HG02885 (cell line): Measurements from ENCODE around the gene UBE2U.

Experiments used
- ATAC-seq: cut with Tn5 transposase; IDR thresholded peaks from one replicate; pipeline ENCODE4 v1.9.1; 2021; ENCODE audit warnings: mild to moderate bottlenecking; ENCODE audit not compliant: unreplicated experiment, poor library complexity

UBE2U gene, protein sequence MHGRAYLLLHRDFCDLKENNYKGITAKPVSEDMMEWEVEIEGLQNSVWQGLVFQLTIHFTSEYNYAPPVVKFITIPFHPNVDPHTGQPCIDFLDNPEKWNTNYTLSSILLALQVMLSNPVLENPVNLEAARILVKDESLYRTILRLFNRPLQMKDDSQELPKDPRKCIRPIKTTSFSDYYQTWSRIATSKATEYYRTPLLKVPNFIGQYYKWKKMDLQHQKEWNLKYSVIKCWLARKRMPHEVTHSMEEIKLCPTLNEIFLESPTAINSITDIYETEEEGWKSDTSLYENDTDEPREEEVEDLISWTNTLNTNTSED

DNA sequence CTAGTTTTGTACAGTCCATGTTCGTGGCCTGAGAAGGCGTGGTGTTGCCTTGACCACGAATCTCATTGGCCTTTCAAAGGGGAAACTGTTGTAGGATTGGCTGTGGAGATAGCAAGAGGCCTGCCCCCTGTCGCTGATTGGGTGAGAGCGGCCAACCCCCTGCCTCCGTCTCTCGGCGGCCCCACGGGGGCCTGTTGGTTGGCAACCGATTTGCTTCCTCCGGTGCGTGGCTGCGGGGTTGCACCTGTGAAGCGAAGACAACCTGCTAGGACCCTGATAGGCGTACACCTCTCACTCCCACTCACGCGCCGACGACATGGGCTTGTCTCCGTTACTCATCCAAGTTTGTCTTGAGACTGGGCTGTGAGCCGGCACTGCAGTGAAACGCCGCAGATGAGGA is at the start of gene UBE2U:
Gene UBE2U (plus strand): TSS at position 204 of the 400 bp plus-strand sequence. CDS start 428 bp downstream, outside the sequence.
- ATAC-seq, result no peak

DNA sequence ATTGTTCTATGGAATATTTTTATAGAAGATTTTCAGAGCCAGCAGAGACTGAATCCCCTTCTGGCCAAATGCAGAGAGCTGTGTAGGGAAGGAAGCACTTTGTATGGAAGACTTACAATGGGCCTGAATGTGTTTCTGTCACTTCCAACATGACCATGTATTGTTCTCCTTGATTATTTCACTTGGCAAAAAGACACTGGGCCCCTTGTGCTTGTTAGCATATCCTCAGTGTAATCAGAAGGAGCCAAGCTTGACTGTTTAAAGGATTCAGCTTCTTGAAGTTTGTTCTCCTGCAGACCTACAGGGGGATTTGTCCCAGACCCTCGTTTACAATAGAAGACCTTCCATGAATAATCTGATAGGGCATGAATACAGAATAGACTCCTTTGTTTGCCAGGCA is 48.1 kb upstream of the UBE2U start:
- no peak for ATAC-seq

DNA sequence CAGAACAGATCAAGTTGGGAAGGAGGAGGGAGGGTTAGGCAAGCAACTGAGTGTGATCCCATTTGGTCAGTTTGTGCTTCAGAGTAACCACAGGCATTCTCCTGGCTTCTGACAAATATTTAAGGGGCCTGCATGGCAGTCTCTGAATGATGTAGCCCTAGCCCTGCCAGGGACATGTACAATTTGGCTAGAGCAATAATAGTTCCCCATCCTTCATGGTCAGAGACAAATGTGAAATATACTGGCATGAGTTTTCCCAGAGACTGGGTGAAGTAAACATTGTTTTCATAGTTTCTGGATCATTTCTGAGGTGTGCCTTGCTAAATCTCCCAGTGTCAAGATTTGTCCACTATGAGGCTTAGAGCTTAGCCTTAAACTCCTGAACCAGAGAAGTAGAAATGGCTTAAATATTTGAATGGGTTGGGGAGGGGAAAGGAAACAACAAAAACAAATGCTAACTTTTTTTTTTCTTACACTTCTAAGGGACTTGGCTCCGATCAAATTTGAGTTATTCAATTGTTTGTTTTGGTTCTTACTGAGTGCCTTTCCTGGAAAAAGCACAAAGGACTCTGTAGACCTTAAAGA is 42.0 kb upstream of the UBE2U start:
- ATAC-seq, result no peak

DNA sequence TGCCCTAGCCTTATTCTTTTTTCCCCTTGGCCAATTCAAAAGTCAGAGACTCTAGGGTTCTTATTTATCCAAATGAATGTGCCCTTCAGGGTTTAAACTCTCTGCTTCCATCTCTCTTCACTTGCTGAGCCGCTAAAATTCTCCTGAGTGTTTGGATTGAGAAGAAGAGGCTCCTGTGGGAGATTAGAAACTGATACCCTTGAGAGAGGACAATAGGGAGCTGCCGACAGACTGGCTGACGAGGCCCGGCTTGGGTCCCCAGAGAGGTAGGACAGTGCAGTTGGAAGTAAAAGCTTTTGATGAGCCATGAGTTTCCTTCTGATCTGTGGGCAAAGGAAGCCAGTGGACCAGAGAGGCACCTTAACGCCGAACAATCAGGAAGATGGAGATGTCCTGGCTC is 41.3 kb upstream of the UBE2U start:
- no peak for ATAC-seq

DNA sequence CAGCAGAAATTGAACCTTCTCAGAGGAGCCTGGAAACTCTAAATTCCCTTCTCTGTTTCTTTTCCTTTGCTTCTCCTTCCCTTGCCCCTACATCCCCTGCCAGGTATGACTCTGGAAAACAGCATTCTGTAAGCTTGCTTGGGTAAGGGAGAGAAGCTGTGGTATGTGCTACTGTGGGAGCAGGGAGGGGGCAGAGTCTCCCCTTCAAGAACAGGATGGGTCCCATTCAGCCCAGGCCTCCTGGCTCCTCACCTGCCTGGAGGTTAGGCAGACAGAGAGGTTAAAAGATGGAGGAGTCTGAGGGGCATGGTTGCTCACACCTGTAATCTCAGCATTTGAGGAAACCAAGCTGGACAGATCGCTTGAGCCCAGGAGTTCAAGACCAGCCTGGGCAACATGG is 40.6 kb upstream of the UBE2U start:
- ATAC-seq, result no peak

DNA sequence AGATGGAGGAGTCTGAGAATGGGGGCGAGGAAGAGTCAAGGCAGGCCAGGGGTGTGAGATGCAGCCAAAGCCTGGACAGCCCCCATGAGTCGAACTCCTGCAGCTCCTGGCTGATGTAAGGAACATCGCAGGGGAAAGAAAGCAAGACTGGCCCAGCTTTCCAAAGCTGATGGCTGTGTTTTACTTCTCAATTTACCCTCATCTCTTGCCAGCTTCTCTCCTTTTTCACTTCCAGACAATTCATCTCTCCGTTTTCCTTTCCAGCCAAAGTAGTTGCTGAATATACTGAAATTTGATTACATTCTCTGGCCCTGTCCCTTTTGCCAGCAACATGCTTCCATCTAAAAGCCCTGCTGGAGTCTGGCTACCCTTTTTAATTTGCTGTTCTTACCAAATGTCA is 40.0 kb upstream of the UBE2U start:
- no peak for ATAC-seq

DNA sequence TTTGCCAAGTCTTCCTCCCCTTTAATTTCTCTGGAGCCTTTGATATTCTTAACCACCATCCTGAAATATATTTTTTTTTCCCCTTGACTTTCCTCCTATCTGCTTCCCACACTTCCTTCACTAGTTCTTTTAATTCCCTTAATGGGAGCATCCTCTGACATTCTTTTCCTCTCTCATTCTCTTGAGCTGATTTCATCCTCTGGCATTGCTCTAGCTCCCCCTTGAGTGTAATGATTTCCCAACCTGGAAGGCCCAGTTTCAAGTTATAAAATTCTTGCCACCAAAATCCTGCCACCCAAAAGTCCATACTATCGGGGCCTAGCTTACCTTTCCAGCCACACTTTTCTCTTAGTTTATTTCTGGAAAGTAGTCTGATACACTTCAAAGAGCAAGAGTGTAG is 39.5 kb upstream of the UBE2U start:
- no peak for ATAC-seq

DNA sequence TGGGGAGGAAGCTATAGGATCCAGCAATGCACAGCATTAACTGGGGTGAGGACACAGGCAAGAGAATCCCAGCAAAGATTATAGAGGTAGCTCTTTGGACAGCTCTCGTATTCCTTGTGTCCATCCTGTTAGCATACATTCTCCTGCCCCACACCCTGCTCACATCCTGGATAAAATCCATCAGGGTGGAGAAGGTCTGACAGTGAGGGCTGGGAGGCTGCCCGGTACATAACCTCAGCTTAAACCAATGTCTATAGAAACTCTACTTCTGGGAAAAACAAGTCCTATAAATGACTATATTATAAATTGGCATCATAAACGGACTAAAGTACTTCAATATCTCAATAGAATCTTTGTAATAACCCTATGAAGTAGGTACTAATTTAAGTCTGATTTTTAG is 36.8 kb upstream of the UBE2U start:
- no peak for ATAC-seq

DNA sequence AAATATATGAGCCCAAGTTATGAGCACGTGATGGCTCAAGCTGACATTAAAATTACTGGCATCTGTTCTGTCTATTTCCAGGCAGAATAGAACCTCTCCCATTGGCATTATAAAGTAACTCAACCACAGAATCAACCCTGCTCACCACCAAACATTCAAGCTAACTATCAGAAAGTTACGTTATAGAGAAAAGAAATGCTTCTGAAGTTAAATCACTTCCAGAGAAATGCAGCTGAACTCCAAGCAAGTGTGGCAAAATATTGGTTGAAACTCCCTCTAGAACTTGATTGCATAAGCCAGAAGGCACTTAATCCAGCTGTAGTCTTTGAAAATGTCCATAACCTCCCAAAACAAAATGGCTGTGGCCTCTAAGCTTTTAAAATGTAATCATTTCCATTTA is 36.2 kb upstream of the UBE2U start:
- ATAC-seq, result no peak

DNA sequence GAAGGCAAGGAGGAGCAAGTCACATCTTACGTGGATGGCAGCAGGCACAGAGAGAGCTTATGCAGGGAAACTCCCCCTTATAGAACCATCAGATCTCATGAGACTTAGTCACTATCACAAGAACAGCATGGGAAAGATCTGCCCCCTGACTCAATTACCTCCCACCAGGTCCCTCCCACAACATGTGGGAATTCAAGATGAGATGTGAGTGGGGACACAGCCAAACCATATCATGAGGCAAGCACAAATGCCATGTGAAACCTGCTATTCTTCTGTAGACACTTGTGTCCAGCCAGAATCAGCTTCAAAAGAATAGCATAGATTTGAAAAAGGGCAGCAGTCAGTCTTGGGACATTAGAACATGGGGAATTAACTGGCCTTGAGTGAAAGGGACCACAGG is 32.2 kb upstream of the UBE2U start:
- no peak for ATAC-seq

DNA sequence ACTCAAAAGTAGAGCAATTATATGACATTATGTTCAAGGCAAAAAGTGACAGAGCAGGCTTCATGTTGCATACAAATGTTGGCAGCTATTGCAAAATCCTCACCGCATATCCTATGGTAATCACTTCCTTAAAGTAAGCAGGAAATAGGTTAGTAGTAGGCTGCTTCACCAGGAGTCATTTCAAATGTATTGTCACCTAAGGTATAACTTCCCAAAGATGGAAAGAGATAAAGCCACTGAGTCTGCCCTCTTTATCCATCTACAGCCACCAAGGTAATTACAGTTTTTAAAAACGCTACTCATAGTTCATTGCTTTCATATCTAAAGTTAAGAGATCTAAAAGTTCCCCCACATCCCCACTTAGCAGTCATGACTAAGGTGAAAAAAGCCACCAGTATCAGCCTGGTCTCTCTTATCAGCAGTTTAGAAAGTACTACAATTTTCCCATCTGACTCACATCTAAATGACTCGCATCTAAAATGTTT is 31.6 kb upstream of the UBE2U start:
- ATAC-seq, result peak; percentile 77

DNA sequence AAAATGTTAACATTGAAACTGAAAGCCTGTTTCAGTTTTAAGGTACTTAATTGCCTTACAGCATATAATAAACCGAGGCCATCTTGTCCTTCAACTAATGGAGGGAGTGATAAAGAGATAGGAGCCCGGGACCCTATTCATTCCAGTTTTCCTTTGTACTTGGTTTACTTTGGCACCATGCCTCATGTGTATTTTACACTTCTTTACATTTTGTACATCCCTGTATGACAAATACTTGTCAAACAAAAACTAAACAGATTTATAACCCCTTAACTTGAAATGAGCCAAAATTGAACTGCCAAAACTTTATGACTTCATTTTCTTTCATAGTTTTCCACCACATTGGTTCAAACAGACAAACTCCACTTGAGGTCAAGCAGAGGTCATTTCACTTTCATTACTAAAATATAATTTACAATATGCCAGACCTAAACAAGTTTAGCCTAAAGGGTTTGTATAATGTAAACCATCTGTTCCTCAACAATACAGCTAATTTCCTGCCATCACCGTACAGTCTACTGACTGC is 30.9 kb upstream of the UBE2U start:
- peak; percentile 59 for ATAC-seq

DNA sequence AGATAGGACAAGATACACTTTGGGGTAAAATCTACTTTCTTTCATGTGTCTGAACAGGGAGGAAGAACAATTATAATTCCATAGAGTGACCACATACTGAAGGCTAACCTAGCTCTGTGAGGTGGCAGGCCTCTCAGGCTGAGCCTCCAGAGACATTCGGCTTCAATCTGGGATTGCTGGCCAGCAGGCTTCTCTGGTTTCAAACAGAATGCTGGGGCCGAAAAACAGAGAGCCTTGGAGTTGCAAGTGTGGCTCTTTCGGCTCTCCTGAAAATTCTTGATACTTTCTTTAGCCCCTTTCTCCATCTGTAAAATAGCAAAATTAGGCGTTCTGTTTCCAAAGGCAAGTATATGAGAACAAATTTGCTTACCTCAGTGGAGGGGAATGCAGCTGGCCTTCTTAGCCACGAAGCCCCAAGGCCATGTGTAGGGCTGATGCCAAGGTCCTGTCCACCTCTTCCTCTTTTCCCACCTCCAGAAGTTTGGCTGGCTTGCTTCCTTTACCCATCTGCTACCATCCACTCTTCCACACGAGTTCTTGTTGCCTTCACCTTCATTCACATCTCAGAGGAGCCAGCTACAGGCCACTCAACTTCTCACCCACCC is 30.0 kb upstream of the UBE2U start:
- ATAC-seq, result no peak

DNA sequence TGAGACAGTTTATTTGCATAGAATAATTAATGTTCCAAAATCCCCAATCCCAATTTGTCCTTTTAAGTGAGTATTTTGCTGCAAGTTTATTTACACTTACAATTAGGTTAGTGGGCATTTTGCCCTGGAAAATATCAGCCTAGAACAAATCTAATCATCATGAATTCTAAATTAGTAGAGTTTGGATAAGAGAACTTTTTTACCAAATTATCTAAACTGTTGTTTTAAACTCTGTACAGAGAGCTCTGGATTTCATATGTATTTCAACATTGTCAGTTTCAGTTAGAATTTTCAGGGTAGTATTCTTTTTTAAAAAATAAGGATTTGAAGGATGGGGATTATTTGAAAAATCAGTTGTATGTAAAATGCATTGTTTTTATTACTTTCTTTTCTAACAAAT is 27.8 kb upstream of the UBE2U start:
- no peak for ATAC-seq

DNA sequence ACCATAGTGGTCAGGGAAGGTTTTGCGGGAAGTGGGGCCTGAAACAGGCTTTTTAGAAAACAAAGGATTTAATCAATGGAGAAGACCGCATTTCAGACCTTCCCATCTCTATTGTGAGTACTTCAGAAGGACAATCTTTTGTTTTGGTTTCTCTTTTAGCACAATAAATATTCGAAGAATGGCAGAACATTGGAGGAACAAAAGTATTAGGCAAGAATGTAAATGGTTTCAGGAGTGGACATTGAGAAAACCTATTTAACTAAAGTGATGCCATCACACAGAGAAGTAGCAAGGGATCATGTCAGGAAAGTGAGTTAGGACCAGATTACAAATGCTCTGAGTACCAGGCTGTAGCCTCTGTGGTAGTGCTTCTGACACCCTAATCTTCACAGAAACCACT is 26.8 kb upstream of the UBE2U start:
- no peak for ATAC-seq

DNA sequence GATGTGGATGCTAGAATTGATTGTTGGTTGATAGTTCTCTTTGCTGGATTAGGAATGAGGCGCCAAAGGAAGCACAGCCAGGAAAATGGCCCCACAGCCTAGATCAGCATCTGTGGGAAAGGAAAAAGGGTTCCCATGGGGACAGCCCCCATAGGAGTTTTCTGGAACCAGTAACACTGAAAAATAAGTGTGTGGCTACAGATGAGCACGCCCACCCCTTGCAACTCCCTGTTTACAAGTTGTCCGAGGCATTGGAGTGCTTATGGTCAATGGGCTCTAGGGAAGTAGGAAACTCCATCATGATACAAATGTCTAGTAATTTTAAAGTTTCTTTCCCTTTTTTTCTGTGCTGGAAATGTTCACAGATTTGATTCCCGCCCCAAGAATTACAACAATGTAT is 23.8 kb upstream of the UBE2U start:
- no peak for ATAC-seq

DNA sequence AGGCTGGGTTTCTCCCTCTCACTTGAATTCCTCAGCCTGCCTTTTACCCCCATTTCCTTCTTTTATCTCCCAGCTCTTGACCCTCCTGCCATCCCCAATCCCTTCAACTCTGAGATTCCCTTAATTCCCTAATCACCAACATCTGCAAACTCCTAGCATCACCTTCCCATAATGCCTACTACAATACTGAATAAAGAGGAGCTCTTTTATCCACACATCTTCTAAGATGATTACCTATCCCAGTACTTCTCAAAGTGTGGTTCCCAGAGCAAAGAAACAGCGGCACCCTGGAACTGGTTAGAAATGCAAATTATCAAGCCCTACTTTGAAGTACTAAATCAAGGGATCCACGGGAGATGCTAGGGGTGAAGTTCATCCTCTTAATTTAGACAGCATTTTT is 21.2 kb upstream of the UBE2U start:
- no peak for ATAC-seq

DNA sequence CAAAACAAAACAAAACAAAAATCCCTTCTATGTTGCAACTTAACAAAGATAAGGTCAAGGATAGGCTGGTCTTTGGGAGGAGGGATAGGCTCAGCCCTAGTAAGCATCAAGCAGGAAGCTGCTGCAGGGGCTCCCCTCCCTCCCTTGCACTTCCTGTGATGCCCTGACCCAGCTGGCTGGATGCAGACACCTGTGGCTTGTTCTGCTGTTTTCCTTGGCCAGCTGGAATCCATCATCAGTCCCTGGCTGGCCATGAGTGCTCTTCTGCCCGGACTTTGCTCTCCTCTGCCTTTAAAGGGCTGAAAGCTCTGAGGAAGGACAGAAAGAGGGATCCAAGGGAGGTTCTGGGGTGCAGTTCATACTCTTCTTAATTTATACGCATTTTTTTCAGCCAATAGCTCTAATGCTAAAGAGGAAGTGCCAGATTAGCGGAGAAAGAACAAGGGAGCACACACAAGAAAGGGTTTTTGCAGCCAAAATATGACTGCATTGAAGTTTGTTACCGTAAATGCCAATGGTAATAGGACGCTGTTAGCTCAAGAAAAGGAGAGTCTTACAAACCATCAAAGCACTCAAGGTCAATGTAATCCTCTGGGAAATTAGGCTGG is 19.9 kb upstream of the UBE2U start:
- no peak for ATAC-seq

DNA sequence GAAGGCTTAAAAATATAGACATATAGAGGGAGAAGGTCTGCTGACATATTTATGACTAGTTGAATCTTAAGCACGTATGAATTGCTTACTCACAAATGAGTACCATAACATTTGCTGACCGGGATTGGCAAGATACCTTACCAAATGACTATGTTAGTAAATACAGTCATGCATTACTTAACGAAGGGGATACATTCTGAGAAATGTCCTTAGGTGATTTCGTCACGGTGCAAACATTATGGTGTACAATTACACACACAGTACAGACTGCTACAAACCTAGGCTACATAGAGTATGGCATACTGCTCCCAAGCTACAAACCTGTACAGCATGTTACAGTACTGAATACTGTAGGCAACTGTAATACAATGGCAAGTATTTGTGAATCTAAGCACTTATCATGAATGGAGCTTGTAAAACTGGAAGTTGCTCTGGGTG is 19.4 kb upstream of the UBE2U start:
- no peak for ATAC-seq

DNA sequence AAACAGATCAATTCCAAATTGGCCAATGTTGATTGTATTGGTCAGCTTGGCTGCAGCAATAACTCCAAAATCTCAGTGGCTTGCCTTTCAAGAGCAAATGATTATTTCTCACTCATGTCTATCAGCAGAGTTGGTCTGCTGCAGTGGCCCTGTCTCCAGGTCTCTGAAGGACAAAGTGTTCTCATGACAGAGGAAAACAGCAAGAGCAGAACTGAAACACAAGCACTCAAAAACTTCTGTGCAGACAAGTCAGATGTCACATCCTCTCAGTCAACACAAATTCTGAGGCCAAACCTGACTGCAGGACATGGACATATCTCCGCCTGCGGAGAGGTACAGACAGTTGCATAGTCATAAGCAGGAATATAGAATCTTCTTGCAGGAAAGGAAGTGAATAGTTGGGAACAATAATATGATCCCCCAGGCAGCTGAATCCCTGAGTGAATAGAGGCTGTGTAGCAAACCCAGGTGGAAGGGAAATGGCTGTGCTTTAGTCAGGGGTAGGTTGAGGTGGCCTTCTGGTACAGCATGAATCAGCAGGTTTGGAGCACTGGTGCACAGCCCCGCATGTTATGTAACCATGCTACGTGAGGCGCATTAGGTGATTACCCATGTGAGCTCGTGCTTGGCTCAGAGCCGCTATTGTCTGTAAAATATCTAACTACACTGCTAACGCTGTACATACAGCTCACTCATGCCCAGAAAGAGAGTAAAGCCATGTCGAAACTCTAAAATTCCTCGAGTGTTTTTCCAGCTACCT is 17.1 kb upstream of the UBE2U start:
- no peak for ATAC-seq
